CD14-positive monocyte (primary cell): ENCODE data around the gene PREX1. TPM values are rescaled to one million over a fixed set of nuclear protein-coding genes. Genes with fewer than 3 reads are reported as not detected.
A peak's percentile ranks its signal among the peaks of the same experiment; 100 is the strongest.

Source experiments
- DNase-seq, 3 donors: peaks; one replicate each; pipeline ENCODE4 v3.0.0-alpha.2; 2011 to 2022
- H2AFZ ChIP-seq: 2 replicates; pipeline ENCODE4 v1.6.0; 2012; ENCODE audit warnings: mild to moderate bottlenecking, low read depth, low read length, inconsistent platforms; ENCODE audit not compliant: insufficient read depth, poor library complexity, severe bottlenecking
- H3K27ac ChIP-seq, 2 donors: 1 replicate in 1 of 2; 2 replicates in 1 of 2; pipeline ENCODE4 v1.5.1; 2012 to 2013; ENCODE audit warnings: low read length in 2 of 2, control low read depth in 1 of 2, inconsistent platforms in 1 of 2, low read depth in 1 of 2, mild to moderate bottlenecking in 1 of 2
- H3K27me3 ChIP-seq, 2 donors: one replicate each; pipeline versions ENCODE4 v1.6.0 to v1.6.1; 2011 to 2013; ENCODE audit warnings: low read length in 2 of 2; ENCODE audit not compliant: control insufficient read depth in 2 of 2, insufficient read depth in 2 of 2
- H3K36me3 ChIP-seq, 2 donors: replicated peaks in 1 of 2; 1 replicate in 1 of 2; 2 replicates in 1 of 2; pipeline versions ENCODE4 v1.5.1 to v1.6.1; 2012 to 2013; ENCODE audit warnings: low read length in 2 of 2, control low read depth in 1 of 2, inconsistent platforms in 1 of 2, mild to moderate bottlenecking in 1 of 2; ENCODE audit not compliant: insufficient read depth in 2 of 2, control insufficient read depth in 1 of 2
- H3K4me1 ChIP-seq, 2 donors: 1 replicate in 1 of 2; 2 replicates in 1 of 2; pipeline versions ENCODE4 v1.5.1 to v1.6.1; 2012 to 2013; ENCODE audit warnings: low read length in 2 of 2, control low read depth in 1 of 2, inconsistent platforms in 1 of 2, mild to moderate bottlenecking in 1 of 2, moderate library complexity in 1 of 2; ENCODE audit not compliant: insufficient read depth in 2 of 2, control insufficient read depth in 1 of 2
- H3K4me2 ChIP-seq: replicated peaks from 2 replicates; pipeline ENCODE3; 2012; ENCODE audit warnings: low read length, moderate library complexity, mild to moderate bottlenecking; ENCODE audit not compliant: poor library complexity, severe bottlenecking; ENCODE audit errors: extremely low read depth
- H3K4me3 ChIP-seq, 3 experiments: fragments of 200-600 bp in 1 of 3; sonication (generic) in 1 of 3; replicated peaks in 1 of 3; 1 replicate in 2 of 3; 2 replicates in 1 of 3; pipeline ENCODE4 v1.5.1; 2011 to 2013; ENCODE audit warnings: low read length in 3 of 3, mild to moderate bottlenecking in 3 of 3, control low read depth in 2 of 3, low read depth in 2 of 3, inconsistent platforms in 1 of 3, moderate library complexity in 1 of 3
- H3K79me2 ChIP-seq: 2 replicates; pipeline ENCODE4 v1.6.0; 2012; ENCODE audit warnings: mild to moderate bottlenecking, control low read depth, inconsistent platforms, low read length, moderate library complexity; ENCODE audit not compliant: insufficient read depth
- H3K9ac ChIP-seq: 2 replicates; pipeline ENCODE4 v1.6.0; 2017; ENCODE audit warnings: low read length, mild to moderate bottlenecking; ENCODE audit not compliant: insufficient read depth, poor library complexity, severe bottlenecking
- H3K9me3 ChIP-seq, 2 donors: replicated peaks in 1 of 2; 1 replicate in 1 of 2; 2 replicates in 1 of 2; pipeline versions ENCODE4 v1.5.1 to v1.6.1; 2012 to 2013; ENCODE audit warnings: low read length in 2 of 2, control low read depth in 1 of 2; ENCODE audit not compliant: control insufficient read depth in 1 of 2, insufficient read depth in 1 of 2
- H4K20me1 ChIP-seq: 2 replicates; pipeline ENCODE4 v1.6.0; 2012; ENCODE audit warnings: mild to moderate bottlenecking, low read length, control low read depth, moderate library complexity; ENCODE audit not compliant: insufficient read depth
- H3K27ac Mint-ChIP-seq, 7 donors: one replicate each; pipeline ENCODE4 v1.8.0; 2020; ENCODE audit warnings: mild to moderate bottlenecking in 7 of 7, mixed read lengths in 7 of 7, moderate library complexity in 6 of 7, inconsistent platforms in 2 of 7
- H3K27me3 Mint-ChIP-seq, 3 donors: one replicate each; pipeline ENCODE4 v1.8.0; 2021 to 2022; ENCODE audit warnings: low read depth in 3 of 3, mild to moderate bottlenecking in 3 of 3, mixed read lengths in 3 of 3, moderate library complexity in 3 of 3, inconsistent platforms in 1 of 3
- H3K36me3 Mint-ChIP-seq, 2 donors: one replicate each; pipeline ENCODE4 v1.8.0; 2020; ENCODE audit warnings: mixed read lengths in 2 of 2, inconsistent platforms in 1 of 2, mild to moderate bottlenecking in 1 of 2
- H3K4me1 Mint-ChIP-seq: one replicate; pipeline ENCODE4 v1.8.0; 2020; ENCODE audit warnings: mild to moderate bottlenecking, mixed read lengths
- H3K4me3 Mint-ChIP-seq, 2 donors: one replicate each; pipeline ENCODE4 v1.8.0; 2020; ENCODE audit warnings: mild to moderate bottlenecking in 2 of 2, mixed read lengths in 2 of 2, moderate library complexity in 1 of 2
- H3K9me3 Mint-ChIP-seq, 7 donors: one replicate each; pipeline ENCODE4 v1.8.0; 2020 to 2022; ENCODE audit warnings: mixed read lengths in 7 of 7, mild to moderate bottlenecking in 6 of 7, moderate library complexity in 6 of 7, inconsistent platforms in 2 of 7
- CTCF ChIP-seq: fragments of 200-600 bp; IDR thresholded peaks from one replicate; pipeline ENCODE4 v1.8.0; 2022; ENCODE audit warnings: antibody characterized with exemption, mild to moderate bottlenecking
- WGBS: methylation state at CpG from one replicate; pipeline ENCODE4 v1.1.5; 2013; ENCODE audit warnings: missing lambda C conversion rate; ENCODE audit not compliant: insufficient coverage; 5-methylcytosine and 5-hydroxymethylcytosine counted together
- intact Hi-C, 2 donors: fragments of 100-400 bp; cut with micrococcal nuclease; formaldehyde crosslinking; loops; one replicate each; pipeline versions ENCODE4 v1.15.0 to v1.15.1; 2023
- polyA plus RNA-seq, 3 donors: library from polyadenylated mRNA; depleted of rRNA in 1 of 3; unstranded in 2 of 3; stranded (reverse) in 1 of 3; fragments of 300-500 nt in 2 of 3; fragments of >200 nt in 1 of 3; fragmentation: Illumina TruSeq in 2 of 3; gene quantifications; 1 replicate in 2 of 3; 2 replicates in 1 of 3; pipeline ENCODE4 v1.2.3, GENCODE V29; 2012 to 2021

Gene PREX1
- polyA plus RNA-seq, 3 donors, result 24.3 to 114 (median 27.5) TPM

- Histone ChIP-seq H3K9ac (no peak overlapping the region), H3K4me3 (no peak overlapping the region), H3K27me3 (no peaks in the 10 kb centered on the region), H2AFZ (no peak overlapping the region), H3K27ac (peak overlapping the region in 1 of 2 donors; percentile 64), H3K4me1 (peaks cover 18 to 34% of the 10 kb centered on the region in 2 donors), H3K9me3 (no peaks in the 10 kb centered on the region), H3K4me2 (no peak overlapping the region), H3K36me3 (peaks cover 78 to 100% of the 10 kb centered on the region in 2 donors), H3K79me2 (peaks cover 97% of the 10 kb centered on the region), H4K20me1 (peaks cover 99% of the 10 kb centered on the region)
- Mint-ChIP-seq H3K27me3 (no peaks in the 10 kb centered on the region), H3K4me3 (no peak overlapping the region), H3K9me3 (no peaks in the 10 kb centered on the region), H3K4me1 (peaks cover 40% of the 10 kb centered on the region), H3K36me3 (peaks cover 79 to 93% of the 10 kb centered on the region in 2 donors), H3K27ac (peak overlapping the region in 4 of 7 donors; percentile 7 to 84 (median 34))
- TF ChIP-seq CTCF, result no peak
- intact Hi-C loops, result loop anchor here in 1 of 2 donors (10.0 kb wide), 1 partner anchor 190 kb away; no protein-coding TSS in a partner anchor
- WGBS, result 98% methylated on average over 5 of the region's 10 CpGs
- DNase-seq, result no peak
Observed at GRCh38 chr20:48704761-48705160, 123.0 kb downstream of the PREX1 start.

- intact Hi-C loops, result loop anchor here in 1 of 2 donors (10.0 kb wide), 1 partner anchor 191 kb away; no protein-coding TSS in a partner anchor
- Histone ChIP-seq H3K9ac (no peak overlapping the region), H4K20me1 (peaks cover 99% of the 10 kb centered on the region), H3K36me3 (peaks cover 88 to 100% of the 10 kb centered on the region in 2 donors), H3K4me2 (no peak overlapping the region), H2AFZ (no peak overlapping the region), H3K4me1 (peaks cover 18 to 34% of the 10 kb centered on the region in 2 donors), H3K9me3 (no peaks in the 10 kb centered on the region), H3K4me3 (no peak overlapping the region), H3K27ac (peak overlapping the region; percentile 18 to 72), H3K79me2 (peaks cover 95% of the 10 kb centered on the region), H3K27me3 (no peaks in the 10 kb centered on the region)
- no peak overlapping the region for H3K4me3 Mint-ChIP-seq
- H3K36me3 Mint-ChIP-seq, result peaks cover 80 to 93% of the 10 kb centered on the region in 2 donors
- peaks cover 34% of the 10 kb centered on the region for H3K4me1 Mint-ChIP-seq
- 70% methylated on average over 7 of the region's 15 CpGs for WGBS
- no peak for TF ChIP-seq CTCF
- DNase-seq, result no peak
- H3K27ac Mint-ChIP-seq, result peak overlapping the region in 5 of 7 donors; percentile 34 to 86 (median 62)
- H3K9me3 Mint-ChIP-seq, result no peaks in the 10 kb centered on the region
- no peaks in the 10 kb centered on the region for H3K27me3 Mint-ChIP-seq
Observed at GRCh38 chr20:48703511-48704219, 124.1 kb downstream of the PREX1 start.
